Measurements from ENCODE around the gene CHD1.

The CHD1 gene

GRCh38 chr5:98804066-98804465 lies 124.7 kb downstream of the CHD1 start:
- no peak for DNase-seq
